HG03097 (cell line): ENCODE results near the gene YY1AP1.
A peak's percentile ranks its signal among the peaks of the same experiment; 100 is the strongest.
"Not testable (repeated sequence)": the region's sequence is repeated elsewhere in the genome, so short reads cannot be mapped to it uniquely, and the experiment has no call there.

Source experiments
- ATAC-seq: cut with Tn5 transposase; IDR thresholded peaks from one replicate; pipeline ENCODE4 v1.9.1; 2021; ENCODE audit not compliant: unreplicated experiment, low FRiP score

Gene YY1AP1, protein sequence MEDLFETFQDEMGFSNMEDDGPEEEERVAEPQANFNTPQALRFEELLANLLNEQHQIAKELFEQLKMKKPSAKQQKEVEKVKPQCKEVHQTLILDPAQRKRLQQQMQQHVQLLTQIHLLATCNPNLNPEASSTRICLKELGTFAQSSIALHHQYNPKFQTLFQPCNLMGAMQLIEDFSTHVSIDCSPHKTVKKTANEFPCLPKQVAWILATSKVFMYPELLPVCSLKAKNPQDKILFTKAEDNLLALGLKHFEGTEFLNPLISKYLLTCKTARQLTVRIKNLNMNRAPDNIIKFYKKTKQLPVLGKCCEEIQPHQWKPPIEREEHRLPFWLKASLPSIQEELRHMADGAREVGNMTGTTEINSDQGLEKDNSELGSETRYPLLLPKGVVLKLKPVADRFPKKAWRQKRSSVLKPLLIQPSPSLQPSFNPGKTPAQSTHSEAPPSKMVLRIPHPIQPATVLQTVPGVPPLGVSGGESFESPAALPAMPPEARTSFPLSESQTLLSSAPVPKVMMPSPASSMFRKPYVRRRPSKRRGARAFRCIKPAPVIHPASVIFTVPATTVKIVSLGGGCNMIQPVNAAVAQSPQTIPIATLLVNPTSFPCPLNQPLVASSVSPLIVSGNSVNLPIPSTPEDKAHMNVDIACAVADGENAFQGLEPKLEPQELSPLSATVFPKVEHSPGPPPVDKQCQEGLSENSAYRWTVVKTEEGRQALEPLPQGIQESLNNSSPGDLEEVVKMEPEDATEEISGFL

DNA sequence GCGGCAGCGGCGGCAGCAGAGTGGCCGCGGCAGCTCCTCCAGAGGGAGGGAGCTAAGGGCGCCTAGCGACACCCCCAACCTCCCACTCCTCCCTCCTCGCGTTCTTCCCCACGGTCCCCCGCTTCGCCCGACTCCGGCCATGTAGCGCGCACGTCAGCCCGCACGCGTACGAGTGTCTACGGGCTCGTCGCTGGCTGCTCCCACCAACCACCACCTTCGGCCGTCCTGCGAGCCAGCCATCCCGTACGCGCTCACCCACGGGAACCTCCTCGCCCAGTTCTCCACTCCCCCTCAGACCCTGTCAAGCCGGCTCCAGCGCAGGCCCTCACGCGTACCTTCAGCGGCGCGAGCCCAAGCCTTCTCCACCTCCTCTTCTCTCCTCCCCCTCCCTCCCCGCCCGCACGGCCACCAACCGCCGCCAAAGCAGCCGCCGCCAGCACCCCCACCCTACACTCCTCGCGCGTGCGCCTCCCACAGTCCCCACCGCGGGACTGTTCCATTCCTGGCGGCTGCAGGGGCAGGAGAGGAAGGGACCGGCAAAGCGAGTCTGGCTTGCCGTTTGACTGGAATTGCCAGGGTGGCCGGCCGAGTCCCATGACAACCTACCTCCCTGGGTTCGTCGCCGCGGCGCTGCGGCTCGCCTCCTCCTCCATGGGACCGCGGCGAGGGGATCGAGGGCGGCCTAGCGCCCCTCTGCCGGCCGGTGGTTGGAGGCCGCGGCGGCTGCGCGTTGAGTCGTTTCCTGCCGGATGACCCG is at the start of gene YY1AP1:
Gene YY1AP1, minus strand, starts transcription at position 451 of the 757 bp plus-strand sequence. CDS start 8,338 bp downstream, outside the sequence.
- ATAC-seq: peak; percentile 71

DNA sequence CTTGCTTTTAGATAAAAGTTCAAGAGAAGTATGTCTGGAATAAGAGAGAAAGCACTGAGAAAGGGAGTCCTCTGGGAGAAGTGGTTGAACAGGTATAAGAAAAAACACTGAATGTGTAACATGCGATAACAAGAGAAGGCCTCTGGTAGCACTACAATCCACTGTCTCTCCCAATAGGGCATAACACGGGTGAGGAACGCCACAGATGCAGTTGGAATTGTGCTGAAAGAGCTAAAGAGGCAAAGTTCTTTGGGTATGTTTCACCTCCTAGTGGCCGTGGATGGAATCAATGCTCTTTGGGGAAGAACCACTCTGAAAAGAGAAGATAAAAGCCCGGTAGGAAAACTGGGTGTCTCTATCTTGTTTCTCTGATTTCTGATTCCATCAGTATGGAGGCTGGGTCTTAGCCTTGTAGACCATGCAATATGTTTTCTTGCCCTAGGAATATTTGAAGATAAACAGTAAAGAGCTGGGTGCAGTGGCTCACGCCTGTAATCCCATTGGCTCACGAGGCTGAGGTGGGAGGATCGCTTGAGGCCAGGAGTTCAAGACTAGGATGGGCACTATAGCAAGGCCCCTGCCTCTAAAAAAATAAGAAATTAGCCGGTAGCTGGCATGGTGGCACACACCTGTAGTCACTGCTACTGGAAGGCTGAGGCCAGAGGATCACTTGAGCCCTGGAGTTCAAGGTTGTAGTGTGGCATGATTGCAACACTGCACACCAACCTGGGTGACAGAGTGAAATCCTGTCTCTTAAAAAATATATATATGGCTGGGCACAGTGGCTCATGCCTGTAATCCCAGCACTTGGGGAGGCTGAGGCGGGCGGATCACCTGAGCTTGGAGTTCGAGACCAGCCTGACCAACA is 40.7 kb upstream of the YY1AP1 start:
- no peak for ATAC-seq

- ATAC-seq: no peak
These were observed 36.6 kb upstream of the YY1AP1 start for GRCh38 chr1:155725142-155725541.

DNA sequence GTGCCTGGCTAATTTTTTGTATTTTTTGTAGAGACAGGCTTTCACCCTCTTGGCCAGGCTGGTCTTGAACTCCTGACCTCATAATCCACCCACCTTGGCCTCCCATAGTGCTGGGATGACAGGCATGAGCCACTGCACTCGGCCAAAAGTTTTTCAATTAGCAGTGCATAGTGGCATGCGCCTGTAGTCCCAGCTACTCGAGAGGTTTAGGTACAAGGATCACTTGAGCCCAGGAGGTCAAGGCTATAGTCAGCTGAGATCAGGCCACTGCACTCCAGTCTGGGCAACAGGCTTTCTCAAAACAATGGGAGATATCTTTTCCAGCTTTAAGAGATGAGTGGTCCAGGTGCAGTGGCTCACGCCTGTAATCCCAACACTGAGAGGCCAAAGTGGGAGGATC is 31.1 kb upstream of the YY1AP1 start:
- no peak for ATAC-seq

DNA sequence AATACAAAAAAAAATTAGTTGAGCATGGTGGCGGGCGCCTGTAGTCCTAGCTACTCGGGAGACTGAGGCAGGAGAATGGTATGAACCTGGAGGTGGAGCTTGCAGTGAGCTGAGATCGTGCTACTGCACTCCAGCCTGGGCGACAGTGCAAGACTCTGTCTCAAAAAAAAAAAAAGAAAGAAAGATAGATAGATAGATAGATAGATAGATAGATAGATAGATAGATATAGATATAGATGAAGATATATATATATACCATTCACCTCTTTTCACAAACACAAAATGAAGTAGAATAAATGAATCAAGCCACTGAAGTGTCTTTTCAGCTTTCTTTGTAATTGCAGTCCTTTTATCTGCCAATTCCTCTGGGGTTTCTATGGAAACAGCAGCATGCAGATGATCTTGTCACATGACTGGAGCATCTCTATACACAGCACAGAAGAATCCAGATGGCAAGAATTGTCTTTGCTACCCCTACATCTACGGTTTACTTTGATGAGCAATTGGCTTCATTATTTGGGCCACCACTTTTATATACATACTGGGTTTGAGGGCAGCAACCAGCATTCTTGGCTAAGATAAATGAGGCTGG is 30.0 kb upstream of the YY1AP1 start:
- ATAC-seq: not testable (repeated sequence)

- peak; percentile 53 for ATAC-seq
These were observed 28.5 kb upstream of the YY1AP1 start for GRCh38 chr1:155717041-155717440.

GRCh38 chr1:155715777-155716176 is 27.2 kb upstream of the YY1AP1 start:
- ATAC-seq: no peak

- ATAC-seq: not testable (repeated sequence)
These were observed 26.5 kb upstream of the YY1AP1 start for GRCh38 chr1:155715056-155715455.

DNA sequence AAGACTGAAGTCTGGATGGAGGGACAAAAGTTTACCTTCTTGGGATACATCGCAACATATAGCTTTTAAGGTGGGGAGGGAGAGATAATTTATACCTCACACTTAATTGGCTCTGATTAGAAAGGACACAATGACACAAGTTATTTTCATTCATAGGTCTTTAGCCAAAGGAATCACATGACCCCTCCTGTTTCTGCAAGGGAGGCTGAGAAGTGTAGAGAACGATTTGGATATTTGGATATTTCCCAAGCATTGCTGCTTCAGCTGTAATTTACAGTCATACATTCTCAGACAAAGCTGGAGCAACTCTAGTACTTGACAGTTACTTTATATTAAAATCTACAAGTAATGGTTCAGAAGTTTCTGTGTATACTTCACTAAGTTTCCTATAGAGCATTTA is 24.5 kb upstream of the YY1AP1 start:
- no peak for ATAC-seq

GRCh38 chr1:155712636-155713035 is 24.1 kb upstream of the YY1AP1 start:
- ATAC-seq: not testable (repeated sequence)

DNA sequence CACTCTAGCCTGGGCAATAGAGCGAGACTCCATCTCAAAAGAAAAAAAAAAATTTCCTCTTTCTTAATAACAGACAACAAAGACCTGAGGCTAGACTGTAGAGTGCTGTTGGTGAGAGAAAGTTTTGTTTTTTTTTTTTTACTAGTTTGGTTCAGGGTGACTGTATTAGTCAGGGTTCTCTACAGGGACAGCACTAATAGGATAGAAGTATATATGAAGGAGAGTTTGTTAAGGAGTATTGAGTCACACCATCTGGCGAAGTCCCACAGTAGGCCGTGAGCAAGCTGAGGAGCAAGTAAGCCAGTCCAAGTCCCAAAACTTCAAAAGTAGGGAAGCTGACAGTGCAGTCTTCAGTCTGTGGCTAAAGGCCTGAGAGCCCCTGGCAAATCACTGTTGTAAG is 22.9 kb upstream of the YY1AP1 start:
- ATAC-seq: not testable (repeated sequence)

DNA sequence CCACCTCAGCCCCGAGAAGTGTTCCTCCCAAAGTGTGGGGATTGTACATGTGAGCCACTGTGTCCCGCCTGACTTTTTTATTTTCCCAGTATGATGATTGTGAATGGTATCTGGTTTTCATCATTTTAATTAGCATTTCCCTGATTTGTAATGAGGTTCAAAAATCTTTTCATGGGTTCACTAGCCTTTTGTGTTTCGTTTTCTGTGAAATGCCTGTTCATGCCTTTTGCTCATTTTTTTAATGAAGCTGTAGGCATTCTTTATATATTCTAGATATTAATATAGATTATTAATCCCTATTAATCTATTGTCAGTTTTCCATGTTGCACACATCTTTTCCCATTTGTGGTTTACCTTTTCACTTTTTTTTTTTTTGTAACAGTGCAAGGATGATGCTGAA is 20.8 kb upstream of the YY1AP1 start:
- ATAC-seq: no peak

GRCh38 chr1:155706139-155706538 is 17.6 kb upstream of the YY1AP1 start:
- ATAC-seq: no peak

GRCh38 chr1:155704414-155704813 is 15.8 kb upstream of the YY1AP1 start:
- ATAC-seq: not testable (repeated sequence)

- ATAC-seq: no peak
These were observed 14.6 kb upstream of the YY1AP1 start for GRCh38 chr1:155703216-155703615.

DNA sequence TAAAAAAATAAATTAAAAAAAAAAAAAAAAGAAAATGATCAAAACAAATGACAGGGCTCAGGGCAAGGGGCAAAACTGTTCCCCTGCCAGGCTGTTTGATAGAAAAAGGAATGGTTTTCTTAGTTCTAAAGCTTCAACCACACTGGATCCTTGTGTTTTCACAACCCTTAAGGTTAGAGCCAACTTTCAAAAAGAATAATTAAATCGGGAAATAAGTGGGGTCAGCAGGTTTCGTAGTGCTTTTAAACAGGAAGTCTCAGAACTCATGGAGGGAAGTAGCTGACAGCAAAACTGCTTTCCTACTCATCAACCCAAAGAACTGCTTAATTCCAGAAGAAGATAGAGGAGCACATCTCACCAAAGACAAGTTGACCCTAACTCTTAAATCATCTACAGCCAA is 13.1 kb upstream of the YY1AP1 start:
- not testable (repeated sequence) for ATAC-seq

DNA sequence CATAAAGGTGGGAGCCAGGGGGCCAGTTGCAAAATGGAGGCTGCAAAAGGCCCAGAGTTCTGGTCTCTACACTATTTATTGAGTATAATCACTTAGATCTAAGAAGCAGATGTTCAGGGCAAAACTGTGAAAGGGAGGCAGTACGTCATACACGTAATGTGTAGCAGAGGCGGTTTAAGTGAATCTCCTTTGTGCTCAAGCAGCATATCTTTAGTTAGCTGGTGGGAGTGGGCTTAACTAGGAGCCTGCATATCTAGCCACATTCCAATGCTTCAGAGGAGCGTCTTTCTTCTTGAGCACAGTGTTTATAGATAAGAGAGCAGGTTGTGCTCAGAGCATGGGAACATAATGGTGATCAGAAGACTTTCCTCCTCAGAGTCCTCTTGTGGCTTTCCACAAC is 10.5 kb upstream of the YY1AP1 start:
- not testable (repeated sequence) for ATAC-seq

- ATAC-seq: no peak
These were observed 9.9 kb upstream of the YY1AP1 start for GRCh38 chr1:155698382-155699038.

- ATAC-seq: not testable (repeated sequence)
These were observed 9.0 kb upstream of the YY1AP1 start for GRCh38 chr1:155697616-155698015.
